G401 (cell line): ENCODE results near the gene KCTD19. TPM values are rescaled to one million over a fixed set of nuclear protein-coding genes. Genes with fewer than 3 reads are reported as not detected.
A peak's percentile ranks its signal among the peaks of the same experiment; 100 is the strongest.

Experiments used
- DNase-seq: peaks from one replicate; pipeline ENCODE4 v3.0.0-alpha.2; 2015; ENCODE audit warnings: low spot score
- in situ Hi-C: cut with HindIII; loops from 2 replicates; pipeline ENCODE4 v1.10.0; 2016; ENCODE audit warnings: low sequenced_read_pairs, mixed read lengths
- total RNA-seq: library from RNA; depleted of rRNA; stranded (reverse); fragments of >200 nt; shearing (Covaris generic); gene quantifications from 2 replicates; pipeline ENCODE4 v1.2.3, GENCODE V29; 2014; rRNA removed

The KCTD19 gene
- total RNA-seq, 1 experiment from 2014 or later, result 0.51 TPM

GRCh38 chr16:67248073-67248400 lies 78.5 kb downstream of the KCTD19 start:
- DNase-seq, result peak; percentile 45
- in situ Hi-C loops, result no loop called here

GRCh38 chr16:67247192-67248072 lies 79.1 kb downstream of the KCTD19 start, which contains the start of gene FHOD1:
FHOD1 (minus strand) TSS chr16:67247481; CDS start chr16:67247410, 71 bp downstream.
- in situ Hi-C loops, result no loop called here
- peak; percentile 96 for DNase-seq

- in situ Hi-C loops, result no loop called here
- DNase-seq, result peak; percentile 53
Measured at GRCh38 chr16:67246756-67247191, 79.8 kb downstream of the KCTD19 start.

- in situ Hi-C loops, result no loop called here
Measured at GRCh38 chr16:67246081-67246755, 80.3 kb downstream of the KCTD19 start.

GRCh38 chr16:67245674-67246080 lies 80.9 kb downstream of the KCTD19 start:
- in situ Hi-C loops, result no loop called here
- DNase-seq, result no peak

More at GRCh38 chr16:67246081-67246755, 80.3 kb downstream of the KCTD19 start:
- peak; percentile 69 for DNase-seq

GRCh38 chr16:67245186-67245585 lies 81.4 kb downstream of the KCTD19 start:
- in situ Hi-C loops, result no loop called here
- DNase-seq, result no peak

GRCh38 chr16:67244387-67245185 lies 82.0 kb downstream of the KCTD19 start:
- in situ Hi-C loops, result no loop called here
- DNase-seq, result no peak

GRCh38 chr16:67243481-67243880 lies 83.1 kb downstream of the KCTD19 start:
- no peak for DNase-seq
- in situ Hi-C loops, result no loop called here

- no peak for DNase-seq
- in situ Hi-C loops, result no loop called here
Measured at GRCh38 chr16:67242138-67242730, 84.3 kb downstream of the KCTD19 start.

- no peak for DNase-seq
- in situ Hi-C loops, result no loop called here
Measured at GRCh38 chr16:67241008-67241900, 85.3 kb downstream of the KCTD19 start.

GRCh38 chr16:67240506-67240905 lies 86.0 kb downstream of the KCTD19 start:
- in situ Hi-C loops, result no loop called here

More at GRCh38 chr16:67240506-67240905, 86.0 kb downstream of the KCTD19 start:
- no peak for DNase-seq

Other genes starting within 250 kb of the KCTD19 start
- gene PHAF1, start 216.8 kb downstream of the KCTD19 start, total RNA-seq, result 35.3 and 40.9 TPM in 2 replicates
- gene B3GNT9, start 175.7 kb downstream of the KCTD19 start, total RNA-seq, result 0.55 TPM in 1 of 2 replicates, not detected in the other
- 8.8 and 15.4 TPM in 2 replicates for gene TRADD, start 166.8 kb downstream of the KCTD19 start, total RNA-seq
- gene FBXL8, start 166.8 kb downstream of the KCTD19 start, total RNA-seq, result 8.2 and 10.4 TPM in 2 replicates
- gene HSF4, start 162.0 kb downstream of the KCTD19 start, total RNA-seq, result 17.8 and 17.9 TPM in 2 replicates
- 13.4 and 17.5 TPM in 2 replicates for gene NOL3, start 156.2 kb downstream of the KCTD19 start, total RNA-seq
- 19.1 and 33.4 TPM in 2 replicates for gene MATCAP1, start 142.8 kb downstream of the KCTD19 start, total RNA-seq
- 0.24 and 0.25 TPM in 2 replicates for gene EXOC3L1, start 136.6 kb downstream of the KCTD19 start, total RNA-seq
- gene E2F4, start 134.6 kb downstream of the KCTD19 start, total RNA-seq, result 95.3 and 123 TPM in 2 replicates
- 0.61 and 1.0 TPM in 2 replicates for gene ELMO3, start 127.6 kb downstream of the KCTD19 start, total RNA-seq
- gene TMEM208, start 99.6 kb downstream of the KCTD19 start, total RNA-seq, result 64.4 and 90.0 TPM in 2 replicates
- gene FHOD1, start 79.3 kb downstream of the KCTD19 start, total RNA-seq, result 19.2 and 23.6 TPM in 2 replicates
- gene SLC9A5, start 77.8 kb downstream of the KCTD19 start, total RNA-seq, result 1.0 and 4.8 TPM in 2 replicates
- 15.7 and 27.0 TPM in 2 replicates for gene PLEKHG4, start 47.2 kb downstream of the KCTD19 start, total RNA-seq
- not detected in 2 replicates for gene LRRC36, start 74 bp upstream of the KCTD19 start, total RNA-seq
- gene TPPP3, start 66.8 kb upstream of the KCTD19 start, total RNA-seq, result 1.6 and 1.8 TPM in 2 replicates
- 5.8 and 7.0 TPM in 2 replicates for gene ZDHHC1, start 89.7 kb upstream of the KCTD19 start, total RNA-seq
- not detected in 2 replicates for gene HSD11B2, start 104.4 kb upstream of the KCTD19 start, total RNA-seq
- gene ATP6V0D1, start 154.4 kb upstream of the KCTD19 start, total RNA-seq, result 91.8 and 119 TPM in 2 replicates
- gene AGRP, start 156.8 kb upstream of the KCTD19 start, total RNA-seq, result not detected in 2 replicates
- 4.1 and 11.5 TPM in 2 replicates for gene RIPOR1, start 202.1 kb upstream of the KCTD19 start, total RNA-seq
- 32.4 and 37.3 TPM in 2 replicates for gene CTCF, start 235.8 kb upstream of the KCTD19 start, total RNA-seq